Spleen (tissue), 11 donors: Measurements from ENCODE around the gene KDM1B. TPM values are rescaled to one million over a fixed set of nuclear protein-coding genes. Genes with fewer than 3 reads are reported as not detected.
"Not testable (repeated sequence)": the region's sequence is repeated elsewhere in the genome, so short reads cannot be mapped to it uniquely, and the experiment has no call there.

ENCODE experiments used
- DNase-seq: peaks from one replicate; pipeline ENCODE4 v3.0.0-alpha.2; 2020
- H3K27ac ChIP-seq, 8 donors: fragments of 200-600 bp; sonication (generic) in 7 of 8; 1 replicate in 4 of 8; 2 replicates in 4 of 8; pipeline versions ENCODE4 v1.5.0 to v1.8.0; 2016 to 2021; ENCODE audit warnings: inconsistent platforms in 4 of 8, mild to moderate bottlenecking in 4 of 8, moderate library complexity in 1 of 8
- H3K27me3 ChIP-seq, 7 donors: fragments of 200-600 bp; sonication (generic) in 6 of 7; replicated peaks in 1 of 7; 1 replicate in 4 of 7; 2 replicates in 3 of 7; pipeline versions ENCODE4 v1.5.0 to v1.8.0; 2016 to 2021; ENCODE audit warnings: inconsistent platforms in 3 of 7, mild to moderate bottlenecking in 1 of 7
- H3K36me3 ChIP-seq, 6 donors: fragments of 200-600 bp; sonication (generic) in 5 of 6; 1 replicate in 4 of 6; 2 replicates in 2 of 6; pipeline versions ENCODE4 v1.5.0 to v1.8.0; 2016 to 2021; ENCODE audit warnings: inconsistent platforms in 2 of 6
- H3K4me1 ChIP-seq, 6 donors: fragments of 200-600 bp; sonication (generic) in 5 of 6; 1 replicate in 3 of 6; 2 replicates in 3 of 6; pipeline versions ENCODE4 v1.5.0 to v1.8.0; 2016 to 2021; ENCODE audit warnings: inconsistent platforms in 3 of 6
- H3K4me3 ChIP-seq, 8 donors: fragments of 200-600 bp; sonication (generic) in 7 of 8; 1 replicate in 4 of 8; 2 replicates in 4 of 8; pipeline versions ENCODE4 v1.5.0 to v1.8.0; 2016 to 2021; ENCODE audit warnings: inconsistent platforms in 4 of 8, mild to moderate bottlenecking in 4 of 8, moderate library complexity in 2 of 8
- H3K9me3 ChIP-seq, 8 donors: fragments of 200-600 bp; sonication (generic) in 7 of 8; 1 replicate in 4 of 8; 2 replicates in 4 of 8; pipeline versions ENCODE4 v1.5.0 to v1.8.0; 2016 to 2021; ENCODE audit warnings: inconsistent platforms in 4 of 8
- POLR2A ChIP-seq, 3 donors: fragments of 450-650 bp; IDR thresholded peaks; one replicate each; pipeline ENCODE4 v1.5.1; 2017; ENCODE audit warnings: antibody characterized with exemption in 3 of 3, mild to moderate bottlenecking in 1 of 3
- POLR2AphosphoS5 ChIP-seq, 3 donors: sonication (generic); formaldehyde crosslinking; IDR thresholded peaks; one replicate each; pipeline ENCODE4 v1.5.1; 2017; ENCODE audit warnings: antibody characterized with exemption in 3 of 3
- WGBS, 5 donors: extraction: QIAGEN DNeasy Blood & Tissue Kit in 3 of 5; methylation state at CpG; one replicate each; pipeline versions ENCODE4 v1.1.5 to v1.1.7; 2013 to 2018; 5-methylcytosine and 5-hydroxymethylcytosine counted together
- intact Hi-C: fragments of 100-400 bp; cut with DNase I; formaldehyde crosslinking; loops from one replicate; pipeline ENCODE4 v1.15.0; 2023; ENCODE audit warnings: low total_unique reads
- polyA plus RNA-seq, 3 donors: library from polyadenylated mRNA; stranded (reverse); fragments of 200-250 nt; gene quantifications; one replicate each; pipeline ENCODE4 v1.2.1, GENCODE V29; 2013
- total RNA-seq, 7 donors: library from RNA; depleted of rRNA in 3 of 7; stranded (reverse); fragments of >200 nt in 3 of 7; fragmentation: NEBNext Ultra II Directional in 4 of 7; extraction: Animal tissue kit (Norgen Biotek cat#: 25700) in 4 of 7; gene quantifications; one replicate each; pipeline versions ENCODE4 v1.1.0 to v1.2.1, GENCODE V29; 2016 to 2021
- TF ChIP-seq, protein P1 (sequence below), 11 experiments: fragments of 200-600 bp in 7 of 11; fragments of 450-650 bp in 4 of 11; sonication (generic) in 4 of 11; IDR thresholded peaks in 8 of 11; conservative IDR thresholded peaks in 3 of 11; 1 replicate in 7 of 11; 2 replicates in 4 of 11; pipeline versions ENCODE4 v1.4.0 to v1.8.0; 2016 to 2021; ENCODE audit warnings: antibody characterized with exemption in 11 of 11, inconsistent platforms in 4 of 11, mild to moderate bottlenecking in 1 of 11
- donor health status: healthy with polysubstance abuse.
- donor health status: DM: no; HTN: no; CAD: no; lungs with moderate emphysema.
- donor health status: DM: no; HTN: no; CAD: no.
- donor health status: Bipolar disorder and iron deficiency.
- donor health status: healthy.
- donor health status: DM: no; HTN: no; CAD: no.
- donor health status: DM: yes; HTN: yes; CAD: no.

KDM1B gene
- total and polyA plus RNA-seq, 10 donors, result 3.6 to 27.0 (median 19.7) TPM

- H3K27me3 ChIP-seq, result no peaks in the 10 kb centered on the region
- H3K27ac ChIP-seq, result no peak overlapping the region
- no peak for DNase-seq
- no peaks in the 10 kb centered on the region for H3K4me1 ChIP-seq
- TF ChIP-seq POLR2A (IDR thresholded peaks at IDR 0.05) (no peak), POLR2AphosphoS5 (IDR thresholded peaks at IDR 0.05) (no peak)
- TF ChIP-seq, protein P1, sequence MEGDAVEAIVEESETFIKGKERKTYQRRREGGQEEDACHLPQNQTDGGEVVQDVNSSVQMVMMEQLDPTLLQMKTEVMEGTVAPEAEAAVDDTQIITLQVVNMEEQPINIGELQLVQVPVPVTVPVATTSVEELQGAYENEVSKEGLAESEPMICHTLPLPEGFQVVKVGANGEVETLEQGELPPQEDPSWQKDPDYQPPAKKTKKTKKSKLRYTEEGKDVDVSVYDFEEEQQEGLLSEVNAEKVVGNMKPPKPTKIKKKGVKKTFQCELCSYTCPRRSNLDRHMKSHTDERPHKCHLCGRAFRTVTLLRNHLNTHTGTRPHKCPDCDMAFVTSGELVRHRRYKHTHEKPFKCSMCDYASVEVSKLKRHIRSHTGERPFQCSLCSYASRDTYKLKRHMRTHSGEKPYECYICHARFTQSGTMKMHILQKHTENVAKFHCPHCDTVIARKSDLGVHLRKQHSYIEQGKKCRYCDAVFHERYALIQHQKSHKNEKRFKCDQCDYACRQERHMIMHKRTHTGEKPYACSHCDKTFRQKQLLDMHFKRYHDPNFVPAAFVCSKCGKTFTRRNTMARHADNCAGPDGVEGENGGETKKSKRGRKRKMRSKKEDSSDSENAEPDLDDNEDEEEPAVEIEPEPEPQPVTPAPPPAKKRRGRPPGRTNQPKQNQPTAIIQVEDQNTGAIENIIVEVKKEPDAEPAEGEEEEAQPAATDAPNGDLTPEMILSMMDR (IDR thresholded peaks at IDR 0.05 in 8 of 11, conservative IDR thresholded peaks at IDR 0.05 in 3 of 11), result no peak
- H3K36me3 ChIP-seq, result peaks cover 0 to 98% (median 54%) of the 10 kb centered on the region in 6 donors
- intact Hi-C loops, result no loop called here
- WGBS, 5 donors, result 92 to 98% (median 97%) methylated on average over 8 of the region's 8 CpGs
- H3K4me3 ChIP-seq, result no peak overlapping the region
- no peaks in the 10 kb centered on the region for H3K9me3 ChIP-seq
Measured at GRCh38 chr6:18204691-18205090, 49.5 kb downstream of the KDM1B start.

GRCh38 chr6:18206591-18206990, 51.4 kb downstream of the KDM1B start:
- H3K4me3 ChIP-seq, result no peak overlapping the region
- H3K4me1 ChIP-seq, result no peaks in the 10 kb centered on the region
- no peaks in the 10 kb centered on the region for H3K9me3 ChIP-seq
- WGBS, 5 donors, result 94 to 98% (median 96%) methylated on average over 6 of the region's 6 CpGs
- intact Hi-C loops, result no loop called here
- H3K27ac ChIP-seq, result no peak overlapping the region
- TF ChIP-seq, protein P1 (IDR thresholded peaks at IDR 0.05 in 8 of 11, conservative IDR thresholded peaks at IDR 0.05 in 3 of 11), result no peak
- TF ChIP-seq POLR2A (IDR thresholded peaks at IDR 0.05) (no peak), POLR2AphosphoS5 (IDR thresholded peaks at IDR 0.05) (no peak)
- peaks cover 0 to 98% (median 48%) of the 10 kb centered on the region in 6 donors for H3K36me3 ChIP-seq
- H3K27me3 ChIP-seq, result no peaks in the 10 kb centered on the region
- no peak for DNase-seq

- no peaks in the 10 kb centered on the region for H3K27me3 ChIP-seq
- peaks cover 0 to 98% (median 47%) of the 10 kb centered on the region in 6 donors for H3K36me3 ChIP-seq
- H3K4me3 ChIP-seq, result no peak overlapping the region
- DNase-seq, result no peak
- WGBS, 5 donors, result 85 to 92% (median 87%) methylated on average over 8 of the region's 8 CpGs
- H3K9me3 ChIP-seq, result no peaks in the 10 kb centered on the region
- TF ChIP-seq, protein P1 (IDR thresholded peaks at IDR 0.05 in 8 of 11, conservative IDR thresholded peaks at IDR 0.05 in 3 of 11), result no peak
- TF ChIP-seq POLR2A (IDR thresholded peaks at IDR 0.05) (no peak), POLR2AphosphoS5 (IDR thresholded peaks at IDR 0.05) (no peak)
- no peak overlapping the region for H3K27ac ChIP-seq
- no peaks in the 10 kb centered on the region for H3K4me1 ChIP-seq
- intact Hi-C loops, result no loop called here
Measured at GRCh38 chr6:18207438-18207837, 52.2 kb downstream of the KDM1B start.

- Histone ChIP-seq H3K9me3 (no peaks in the 10 kb centered on the region), H3K4me1 (no peaks in the 10 kb centered on the region), H3K27me3 (no peaks in the 10 kb centered on the region), H3K27ac (no peak overlapping the region), H3K36me3 (peaks cover 0 to 98% (median 46%) of the 10 kb centered on the region in 6 donors), H3K4me3 (no peak overlapping the region)
- DNase-seq, result no peak
- 47 to 94% (median 71%) methylated on average over 2 of the region's 2 CpGs for WGBS, 5 donors
- TF ChIP-seq POLR2A (IDR thresholded peaks at IDR 0.05) (no peak), POLR2AphosphoS5 (IDR thresholded peaks at IDR 0.05) (no peak)
- TF ChIP-seq, protein P1 (IDR thresholded peaks at IDR 0.05 in 8 of 11, conservative IDR thresholded peaks at IDR 0.05 in 3 of 11), result no peak
- intact Hi-C loops, result no loop called here
Measured at GRCh38 chr6:18207949-18208348, 52.7 kb downstream of the KDM1B start.

- H3K9me3 ChIP-seq, H3K27me3 ChIP-seq, H3K4me1 ChIP-seq, DNase-seq, H3K4me3 ChIP-seq, H3K27ac ChIP-seq, intact Hi-C loops: not testable (repeated sequence)
- peaks cover 0 to 98% (median 45%) of the 10 kb centered on the region in 6 donors for H3K36me3 ChIP-seq
- WGBS, 5 donors, result 84 to 96% (median 93%) methylated on average over 8 to 9 of the region's 9 CpGs
Measured at GRCh38 chr6:18208778-18209177, 53.6 kb downstream of the KDM1B start.
